ENCODE measurements around the gene CELF4.

The CELF4 gene

GRCh38 chr18:37520508-37520907, 45.1 kb downstream of the CELF4 start:
- H3K27me3 ChIP-seq (ENCODE audit: control insufficient read depth, low read length): no peaks in the 10 kb centered on the region
- H3K9me3 ChIP-seq (ENCODE audit: control insufficient read depth, insufficient read depth, low read length): no peaks in the 10 kb centered on the region
- no peaks in the 10 kb centered on the region for H3F3A ChIP-seq (ENCODE audit: control insufficient read depth, insufficient read depth)
- no peaks in the 10 kb centered on the region; the same call in 1 of the 2 replicates for H4K20me1 ChIP-seq (ENCODE audit: control insufficient read depth, insufficient read depth, low read depth, low read length)
- no peak overlapping the region for H3K4me3 ChIP-seq (ENCODE audit: low read length)
- no peaks in the 10 kb centered on the region for H3K4me1 ChIP-seq (ENCODE audit: control insufficient read depth, low read length)
- no peak for TF ChIP-seq EZH2phosphoT487 (IDR thresholded peaks at IDR 0.05; ENCODE audit: borderline replicate concordance, low read length)
- TF ChIP-seq, protein P1, sequence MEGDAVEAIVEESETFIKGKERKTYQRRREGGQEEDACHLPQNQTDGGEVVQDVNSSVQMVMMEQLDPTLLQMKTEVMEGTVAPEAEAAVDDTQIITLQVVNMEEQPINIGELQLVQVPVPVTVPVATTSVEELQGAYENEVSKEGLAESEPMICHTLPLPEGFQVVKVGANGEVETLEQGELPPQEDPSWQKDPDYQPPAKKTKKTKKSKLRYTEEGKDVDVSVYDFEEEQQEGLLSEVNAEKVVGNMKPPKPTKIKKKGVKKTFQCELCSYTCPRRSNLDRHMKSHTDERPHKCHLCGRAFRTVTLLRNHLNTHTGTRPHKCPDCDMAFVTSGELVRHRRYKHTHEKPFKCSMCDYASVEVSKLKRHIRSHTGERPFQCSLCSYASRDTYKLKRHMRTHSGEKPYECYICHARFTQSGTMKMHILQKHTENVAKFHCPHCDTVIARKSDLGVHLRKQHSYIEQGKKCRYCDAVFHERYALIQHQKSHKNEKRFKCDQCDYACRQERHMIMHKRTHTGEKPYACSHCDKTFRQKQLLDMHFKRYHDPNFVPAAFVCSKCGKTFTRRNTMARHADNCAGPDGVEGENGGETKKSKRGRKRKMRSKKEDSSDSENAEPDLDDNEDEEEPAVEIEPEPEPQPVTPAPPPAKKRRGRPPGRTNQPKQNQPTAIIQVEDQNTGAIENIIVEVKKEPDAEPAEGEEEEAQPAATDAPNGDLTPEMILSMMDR (IDR thresholded peaks at IDR 0.05; ENCODE audit: low read depth, low read length, poor library complexity, severe bottlenecking): no peak
- no peaks in the 10 kb centered on the region for H3K36me3 ChIP-seq (ENCODE audit: control insufficient read depth, low read length)
- no peaks in the 10 kb centered on the region for H3K9me2 ChIP-seq (replicated peaks; ENCODE audit: control insufficient read depth, low read length)
- H3K4me2 ChIP-seq (ENCODE audit: low read length): no peak overlapping the region
- H3K79me2 ChIP-seq (ENCODE audit: control insufficient read depth, low read length): no peaks in the 10 kb centered on the region
- no peak overlapping the region for H3K27ac ChIP-seq (ENCODE audit: low read depth, low read length)

DNA sequence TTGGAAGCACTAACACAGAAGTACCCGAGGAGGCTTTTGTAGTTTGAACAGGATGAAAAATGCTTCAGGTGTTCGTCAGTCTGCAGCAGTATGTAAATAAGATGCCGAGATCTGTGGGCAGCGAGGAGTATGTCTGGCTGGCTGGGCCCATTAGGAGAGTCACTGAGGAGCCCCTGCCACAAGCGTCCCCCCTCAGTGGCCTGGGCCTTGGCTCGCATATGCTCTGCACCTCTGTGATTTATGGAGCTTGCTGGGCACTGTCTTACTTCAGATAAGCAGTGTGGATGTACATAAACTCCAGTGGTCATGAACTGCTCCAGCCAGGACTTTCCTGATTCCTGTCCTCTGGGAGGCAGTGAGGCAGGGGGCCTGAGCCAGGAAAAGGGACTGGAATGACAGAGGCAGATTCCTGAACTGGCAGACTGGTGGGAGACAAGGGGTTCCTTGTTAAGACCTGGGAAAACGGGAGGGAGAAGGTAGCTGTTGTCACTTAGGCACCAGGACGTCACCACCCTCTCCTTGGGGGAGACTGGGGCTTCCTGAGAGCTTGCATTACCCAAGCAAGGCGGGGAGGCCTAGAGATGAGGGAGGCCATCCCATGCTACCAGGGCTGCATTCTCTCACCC, 46.0 kb downstream of the CELF4 start:
- no peaks in the 10 kb centered on the region; the same call in 1 of the 2 replicates for H4K20me1 ChIP-seq (ENCODE audit: control insufficient read depth, insufficient read depth, low read depth, low read length)
- H3K4me2 ChIP-seq (ENCODE audit: low read length): no peak overlapping the region
- no peaks in the 10 kb centered on the region for H3K4me1 ChIP-seq (ENCODE audit: control insufficient read depth, low read length)
- no peaks in the 10 kb centered on the region for H3K79me2 ChIP-seq (ENCODE audit: control insufficient read depth, low read length)
- H3F3A ChIP-seq (ENCODE audit: control insufficient read depth, insufficient read depth): no peaks in the 10 kb centered on the region
- no peaks in the 10 kb centered on the region for H3K27me3 ChIP-seq (ENCODE audit: control insufficient read depth, low read length)
- H3K27ac ChIP-seq (ENCODE audit: low read depth, low read length): no peak overlapping the region
- H3K9me2 ChIP-seq (replicated peaks; ENCODE audit: control insufficient read depth, low read length): no peaks in the 10 kb centered on the region
- no peaks in the 10 kb centered on the region for H3K9me3 ChIP-seq (ENCODE audit: control insufficient read depth, insufficient read depth, low read length)
- H3K4me3 ChIP-seq (ENCODE audit: low read length): no peak overlapping the region
- TF ChIP-seq EZH2phosphoT487 (IDR thresholded peaks at IDR 0.05; ENCODE audit: borderline replicate concordance, low read length): no peak
- TF ChIP-seq, protein P1 (IDR thresholded peaks at IDR 0.05; ENCODE audit: low read depth, low read length, poor library complexity, severe bottlenecking): no peak
- no peaks in the 10 kb centered on the region for H3K36me3 ChIP-seq (ENCODE audit: control insufficient read depth, low read length)

DNA sequence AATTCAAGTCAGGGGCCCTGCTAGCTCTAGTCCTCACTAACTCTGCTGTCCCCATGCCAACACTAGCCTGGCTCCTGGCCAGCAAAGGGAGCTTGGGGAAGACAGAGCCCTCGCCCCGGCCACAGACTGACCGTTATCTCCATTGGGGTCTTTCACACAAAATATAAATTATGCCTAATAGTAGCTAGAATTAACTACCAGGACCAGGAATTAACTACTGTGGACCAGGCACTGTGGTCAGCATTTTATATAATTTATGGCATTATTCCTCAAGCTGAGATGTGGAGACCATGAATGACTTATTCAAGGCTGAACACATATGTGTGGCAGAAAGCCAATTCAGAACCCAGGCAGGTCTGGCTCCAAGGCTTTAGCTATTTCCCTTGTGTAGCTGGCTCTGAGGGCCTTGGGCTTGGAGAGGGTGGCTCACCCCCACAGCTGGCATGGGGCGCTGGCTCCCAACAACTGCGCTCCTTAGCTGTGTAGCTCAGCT, 49.2 kb downstream of the CELF4 start:
- H3K4me1 ChIP-seq (ENCODE audit: control insufficient read depth, low read length): no peaks in the 10 kb centered on the region
- TF ChIP-seq, protein P1 (IDR thresholded peaks at IDR 0.05; ENCODE audit: low read depth, low read length, poor library complexity, severe bottlenecking): no peak
- TF ChIP-seq EZH2phosphoT487 (IDR thresholded peaks at IDR 0.05; ENCODE audit: borderline replicate concordance, low read length): no peak

More for the DNA sequence above, 49.2 kb downstream of the CELF4 start:
- H3K4me3 ChIP-seq (ENCODE audit: low read length): no peak overlapping the region
- no peaks in the 10 kb centered on the region for H3K9me2 ChIP-seq (replicated peaks; ENCODE audit: control insufficient read depth, low read length)
- no peaks in the 10 kb centered on the region for H3F3A ChIP-seq (ENCODE audit: control insufficient read depth, insufficient read depth)
- no peaks in the 10 kb centered on the region for H3K36me3 ChIP-seq (ENCODE audit: control insufficient read depth, low read length)
- H3K4me2 ChIP-seq (ENCODE audit: low read length): no peak overlapping the region
- no peaks in the 10 kb centered on the region for H3K79me2 ChIP-seq (ENCODE audit: control insufficient read depth, low read length)
- no peaks in the 10 kb centered on the region for H3K27me3 ChIP-seq (ENCODE audit: control insufficient read depth, low read length)
- H4K20me1 ChIP-seq (ENCODE audit: control insufficient read depth, insufficient read depth, low read depth, low read length): no peaks in the 10 kb centered on the region
- no peaks in the 10 kb centered on the region for H3K9me3 ChIP-seq (ENCODE audit: control insufficient read depth, insufficient read depth, low read length)
- H3K27ac ChIP-seq (ENCODE audit: low read depth, low read length): no peak overlapping the region
